GM19193 (cell line): ENCODE data around the gene GPATCH2L.

Experiments used
- POLR2A ChIP-seq: IDR thresholded peaks from 4 replicates; pipeline ENCODE4 v1.6.1; 2011; ENCODE audit not compliant: insufficient read depth, insufficient read length; ENCODE audit errors: extremely low read depth

The GPATCH2L gene

DNA sequence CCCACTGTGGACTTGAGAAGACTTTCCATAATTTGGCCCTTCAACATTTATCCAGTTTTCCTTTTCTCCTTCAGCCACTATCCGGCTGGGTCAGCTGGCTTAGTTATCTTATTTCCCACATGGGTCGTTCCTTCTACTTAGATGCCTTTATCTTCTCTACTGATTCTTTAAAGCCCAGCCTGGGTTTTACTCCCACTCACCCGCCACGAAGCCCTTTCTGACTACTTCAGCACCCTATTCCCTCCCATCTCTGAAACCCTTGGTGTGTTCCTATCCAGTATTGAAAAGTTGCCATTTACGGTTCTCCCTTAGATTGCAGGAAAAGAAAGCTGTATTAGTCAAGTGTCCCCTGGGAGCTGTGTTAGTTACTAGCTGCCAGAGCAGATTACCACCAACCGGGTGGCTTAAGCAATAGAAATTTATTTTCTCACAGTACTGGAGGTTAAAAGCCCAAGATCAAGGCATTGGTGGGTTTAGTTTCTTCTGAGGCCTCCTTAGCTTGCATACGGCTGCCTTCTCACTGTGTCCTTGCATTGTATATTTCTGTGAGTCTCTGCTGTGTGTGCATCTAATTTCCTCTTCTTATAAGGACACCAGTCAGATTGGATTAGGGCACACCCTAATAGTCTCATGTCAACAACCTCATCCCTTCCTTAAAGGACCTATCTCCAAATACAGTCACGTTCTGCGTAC is 105.5 kb downstream of the GPATCH2L start:
- TF ChIP-seq POLR2A, result no peak

DNA sequence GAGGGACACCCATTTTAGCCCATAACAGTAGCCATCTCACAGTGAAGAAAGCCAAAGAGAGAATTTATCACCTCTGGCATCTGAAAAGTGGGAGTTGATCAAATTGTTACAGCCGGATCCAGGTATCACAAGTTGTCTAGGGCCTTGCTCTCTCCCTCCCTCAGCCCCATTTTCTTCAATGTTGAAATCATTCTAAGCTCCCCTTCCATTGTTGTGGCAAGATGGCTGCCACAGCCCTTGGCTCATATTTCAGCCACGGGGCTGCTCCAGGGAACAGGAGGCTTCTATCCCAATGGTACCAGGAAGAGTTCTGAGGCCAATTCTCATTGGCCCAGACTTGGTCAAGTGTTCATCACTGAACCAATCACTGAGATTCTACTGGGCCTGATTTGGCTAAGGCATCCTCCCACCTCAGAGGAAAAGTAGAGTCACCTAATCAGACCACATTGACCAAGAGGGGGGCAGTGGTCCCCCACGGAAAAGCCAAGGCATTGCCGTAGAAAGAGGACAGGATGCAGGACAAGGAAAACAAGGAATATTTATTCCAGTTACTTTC is 106.2 kb downstream of the GPATCH2L start:
- TF ChIP-seq POLR2A, result no peak

DNA sequence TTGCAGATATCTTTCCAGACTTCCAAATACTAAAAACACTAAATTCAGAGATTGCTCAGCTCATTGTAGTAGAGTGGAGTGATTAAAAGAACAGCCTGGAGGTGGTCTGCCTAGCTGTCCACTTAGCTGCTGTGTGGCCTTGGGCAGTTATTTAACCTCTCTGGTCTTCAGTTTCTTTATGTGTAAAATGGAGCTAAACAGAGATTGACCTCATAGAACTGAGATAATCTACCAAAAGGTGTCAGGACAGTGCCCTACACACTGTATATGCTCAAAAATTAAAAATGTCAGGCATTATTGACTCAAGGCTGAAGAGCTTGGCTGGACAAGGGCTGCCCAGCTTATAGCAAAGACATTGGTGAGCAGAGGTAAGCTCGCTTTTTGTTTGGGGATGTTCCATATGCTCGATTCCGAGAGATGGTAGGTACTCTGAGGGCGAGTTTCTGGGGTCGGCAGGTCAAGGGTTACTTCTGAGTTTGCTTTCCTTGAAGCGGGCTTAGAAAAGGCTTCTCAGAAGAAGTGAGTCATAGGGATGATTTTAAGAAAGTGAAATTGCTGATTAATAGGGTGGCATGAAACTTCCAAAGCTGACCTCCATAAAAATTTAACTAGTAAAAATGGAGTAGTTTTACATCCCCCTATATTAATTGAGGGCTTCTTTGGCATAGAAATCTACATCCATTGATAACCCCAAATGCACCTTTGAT is 107.5 kb downstream of the GPATCH2L start:
- no peak for TF ChIP-seq POLR2A

DNA sequence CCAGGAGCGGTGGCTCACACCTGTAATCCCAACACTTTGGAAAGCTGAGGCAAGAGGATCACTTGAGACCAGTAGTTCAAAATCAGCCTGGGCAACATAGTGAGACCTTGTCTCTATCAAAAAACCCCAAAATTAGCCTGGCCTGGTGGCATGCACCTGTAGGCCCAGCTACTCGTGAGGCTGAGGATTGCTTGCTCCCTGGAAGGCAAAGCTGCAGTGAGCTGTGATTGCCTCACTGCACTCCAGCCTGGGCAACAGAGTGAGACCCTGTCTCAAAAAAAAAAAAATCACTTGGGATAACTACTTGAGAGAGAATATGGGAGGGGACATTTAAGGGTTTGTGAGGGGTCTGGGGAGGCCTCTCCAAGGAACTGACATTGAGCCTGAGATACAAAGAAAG is 109.0 kb downstream of the GPATCH2L start:
- no peak for TF ChIP-seq POLR2A

DNA sequence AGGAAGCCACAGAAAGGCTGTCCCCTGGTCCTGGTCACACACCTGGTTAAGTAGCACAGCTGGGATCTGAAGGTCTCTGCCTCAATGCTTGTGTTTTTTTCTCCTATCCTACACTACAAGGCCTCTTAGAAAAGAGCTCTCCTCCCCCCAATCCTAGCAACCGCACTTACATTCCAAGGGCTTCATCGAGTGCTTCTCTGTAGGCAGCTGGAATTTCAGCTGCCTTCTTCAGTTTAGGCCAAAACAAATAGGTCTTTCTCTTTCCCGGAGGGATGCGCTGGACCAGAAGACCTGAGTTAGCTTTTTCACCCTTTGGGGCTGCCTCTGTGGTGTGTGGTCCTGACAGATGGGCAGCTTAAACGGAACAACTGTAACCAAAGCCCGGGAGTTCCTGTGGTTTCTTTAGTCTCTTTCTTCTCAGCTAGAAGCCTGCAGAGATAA is 109.7 kb downstream of the GPATCH2L start:
- TF ChIP-seq POLR2A, result no peak

DNA sequence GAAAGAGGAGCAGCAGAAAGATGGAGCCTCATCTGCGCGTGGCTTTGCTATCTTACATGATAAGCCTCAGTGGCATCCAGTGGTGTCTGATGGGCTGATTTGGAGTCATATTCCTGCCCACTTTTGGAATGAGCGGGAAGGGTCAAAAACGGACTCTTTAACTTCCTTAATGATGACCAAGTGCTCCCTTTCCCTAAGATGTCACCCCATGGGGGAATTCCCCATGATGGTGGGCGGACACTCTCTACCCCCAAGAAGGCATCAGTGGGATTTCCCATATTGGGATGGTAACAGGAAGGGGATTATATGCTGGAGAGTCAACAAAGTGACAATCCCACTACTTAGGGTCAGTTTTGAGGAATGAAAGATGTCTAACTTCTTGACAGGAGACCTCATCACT is 110.9 kb downstream of the GPATCH2L start:
- TF ChIP-seq POLR2A, result no peak
